Epithelial cell of prostate (primary cell): Measurements from ENCODE around the gene CCNB1.
A peak's percentile ranks its signal among the peaks of the same experiment; 100 is the strongest.
"Not testable (repeated sequence)": the region's sequence is repeated elsewhere in the genome, so short reads cannot be mapped to it uniquely, and the experiment has no call there.

Experiments
- DNase-seq: peaks from one replicate; pipeline ENCODE4 v3.0.0-alpha.2; 2011; ENCODE audit warnings: low read depth, low spot score
- H3K27ac ChIP-seq: fragments of 450-650 bp; 2 replicates; pipeline ENCODE4 v1.5.1; 2017; ENCODE audit warnings: mild to moderate bottlenecking

Gene CCNB1

DNA sequence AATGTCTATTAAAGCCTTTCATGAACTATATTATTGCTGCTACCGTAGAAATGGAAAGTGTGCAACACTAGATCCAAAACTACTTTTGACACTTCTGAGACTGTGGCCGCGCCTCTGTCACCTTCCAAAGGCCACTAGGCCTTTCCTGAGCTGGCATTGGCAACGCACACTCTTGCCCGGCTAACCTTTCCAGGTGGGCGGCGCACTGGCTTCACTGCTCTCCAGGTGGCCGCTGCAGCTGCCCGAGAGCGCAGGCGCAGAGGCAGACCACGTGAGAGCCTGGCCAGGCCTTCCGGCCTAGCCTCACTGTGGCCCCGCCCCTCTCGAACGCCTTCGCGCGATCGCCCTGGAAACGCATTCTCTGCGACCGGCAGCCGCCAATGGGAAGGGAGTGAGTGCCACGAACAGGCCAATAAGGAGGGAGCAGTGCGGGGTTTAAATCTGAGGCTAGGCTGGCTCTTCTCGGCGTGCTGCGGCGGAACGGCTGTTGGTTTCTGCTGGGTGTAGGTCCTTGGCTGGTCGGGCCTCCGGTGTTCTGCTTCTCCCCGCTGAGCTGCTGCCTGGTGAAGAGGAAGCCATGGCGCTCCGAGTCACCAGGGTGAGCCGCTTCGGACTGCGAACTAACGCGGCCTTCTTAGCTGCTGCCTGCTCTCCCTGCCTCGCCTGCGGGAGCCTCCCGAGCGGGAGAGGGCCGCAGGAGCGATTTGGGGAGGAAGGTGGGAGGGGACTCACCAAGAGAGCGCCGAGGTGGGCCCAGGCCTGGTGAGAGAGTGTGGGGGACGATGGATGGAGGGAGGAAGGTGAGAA is at the start of gene CCNB1:
Gene CCNB1, plus strand, starts transcription at position 465 of the 807 bp plus-strand sequence. Its CDS starts 113 bp downstream, at position 578.
- peak; percentile 83 for DNase-seq
- H3K27ac ChIP-seq: peak within 1 kb of the TSS; percentile 6

DNA sequence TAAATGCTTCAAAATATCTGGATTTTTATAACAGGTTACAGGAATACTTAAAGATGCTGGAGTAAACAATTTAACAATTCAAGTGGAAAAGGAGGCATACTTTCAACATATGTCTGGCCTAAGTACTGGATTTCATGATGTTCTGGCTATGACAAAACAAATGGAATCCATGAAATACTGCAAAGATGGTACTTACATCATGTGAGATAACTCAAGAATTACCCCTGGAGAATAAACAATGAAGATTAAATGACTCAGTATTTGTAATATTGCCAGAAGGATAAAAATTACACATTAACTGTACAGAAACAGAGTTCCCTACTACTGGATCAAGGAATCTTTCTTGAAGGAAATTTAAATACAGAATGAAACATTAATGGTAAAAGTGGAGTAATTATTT is 37.5 kb upstream of the CCNB1 start:
- DNase-seq: no peak

DNA sequence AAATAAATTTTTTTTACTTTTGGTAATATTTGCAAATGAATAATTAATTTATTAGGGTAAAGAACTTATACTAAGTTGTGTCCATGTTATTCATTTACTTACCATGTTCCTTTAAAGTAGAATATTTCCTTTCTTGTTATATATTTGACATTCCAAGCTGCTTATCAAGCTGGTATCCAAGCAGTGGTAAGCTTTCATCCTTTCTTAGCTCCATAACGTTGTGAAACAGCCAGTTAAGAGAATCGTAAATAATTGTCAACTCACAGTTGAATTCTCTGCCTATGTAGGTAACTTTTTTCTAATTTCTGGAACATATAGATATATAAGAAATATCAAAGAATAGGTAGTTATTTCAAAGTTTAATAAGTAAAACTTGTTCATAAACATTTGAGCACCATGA is 36.7 kb upstream of the CCNB1 start:
- no peak overlapping the region for H3K27ac ChIP-seq
- no peak for DNase-seq

More for the DNA sequence above, 37.5 kb upstream of the CCNB1 start:
- H3K27ac ChIP-seq: no peak overlapping the region

GRCh38 chr5:69131304-69131703 is 35.6 kb upstream of the CCNB1 start:
- no peak overlapping the region for H3K27ac ChIP-seq
- DNase-seq: no peak

DNA sequence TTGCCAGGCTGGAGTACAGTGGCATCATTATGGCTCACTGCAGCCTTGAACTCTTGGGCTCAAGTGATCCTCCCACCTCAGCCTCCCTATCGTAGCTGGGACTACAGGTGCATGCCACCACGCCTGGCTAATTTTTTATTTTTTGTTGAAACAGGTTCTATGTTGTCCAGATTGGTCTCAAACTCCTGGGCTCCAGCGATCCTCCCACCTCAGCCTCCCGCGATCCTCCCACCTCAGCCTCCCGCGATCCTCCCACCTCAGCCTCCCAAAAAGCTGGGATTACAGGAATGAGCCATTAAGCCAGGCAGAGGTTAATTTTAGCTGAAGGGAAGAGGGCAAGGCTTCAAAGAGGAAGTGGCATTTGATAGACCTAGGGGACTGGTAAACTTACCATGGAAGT is 32.8 kb upstream of the CCNB1 start:
- DNase-seq: no peak
- H3K27ac ChIP-seq: no peak overlapping the region

DNA sequence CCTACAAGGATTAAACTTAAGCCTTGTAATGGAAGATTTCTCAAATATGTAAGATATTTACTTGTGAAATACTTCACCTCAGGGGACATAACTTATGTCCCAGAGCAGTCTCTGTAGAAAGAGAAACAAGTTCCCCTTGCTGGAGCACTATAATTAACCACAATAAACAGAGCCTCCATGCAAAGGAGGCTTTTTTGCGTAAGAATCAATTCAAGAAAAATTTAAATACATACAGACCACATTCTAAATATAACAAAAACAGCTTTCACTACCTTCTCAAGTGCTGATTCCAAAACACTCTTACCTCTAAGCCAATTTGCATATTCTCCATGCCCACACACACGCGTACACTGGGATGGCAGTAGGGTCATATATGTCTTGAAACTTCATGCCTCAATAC is 30.7 kb upstream of the CCNB1 start:
- no peak overlapping the region for H3K27ac ChIP-seq
- DNase-seq: no peak

GRCh38 chr5:69137208-69137607 is 29.7 kb upstream of the CCNB1 start:
- DNase-seq, H3K27ac ChIP-seq: not testable (repeated sequence)

DNA sequence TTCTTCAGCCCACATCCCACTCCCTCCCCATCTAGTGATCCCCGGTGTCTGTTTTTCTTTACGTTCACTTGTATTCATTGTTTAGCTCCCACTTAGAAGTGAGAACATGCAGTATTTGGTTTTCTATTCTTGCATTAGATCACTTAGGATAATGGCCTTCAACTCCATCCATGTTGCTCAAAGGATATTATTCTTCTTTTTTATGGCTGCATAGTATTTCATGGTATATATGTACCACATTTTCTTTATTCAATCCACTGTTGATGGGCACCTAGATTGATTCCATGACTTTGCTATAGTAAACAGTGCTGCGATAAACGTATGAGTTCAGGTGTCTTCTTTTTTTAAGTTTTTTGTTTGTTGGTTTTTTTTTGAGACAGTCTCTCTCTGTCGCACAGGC is 29.1 kb upstream of the CCNB1 start:
- DNase-seq: no peak

DNA sequence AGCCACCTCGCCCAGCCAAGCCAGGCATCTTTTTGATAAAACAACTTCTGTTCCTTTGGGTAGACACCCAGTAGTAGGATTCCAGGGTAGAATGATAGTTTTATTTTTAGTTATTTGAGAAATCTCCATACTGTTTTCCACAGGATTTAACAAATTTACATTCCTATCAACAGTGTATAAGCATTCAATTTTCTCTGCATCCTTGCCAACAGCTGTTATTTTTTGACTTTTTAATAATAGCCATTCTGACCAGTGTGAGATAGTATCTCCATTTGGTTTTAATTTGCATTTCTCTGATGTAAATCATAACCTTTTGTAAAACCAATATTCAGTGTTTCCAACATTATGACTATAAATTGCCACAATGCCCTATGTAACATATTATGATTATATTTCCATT is 28.2 kb upstream of the CCNB1 start:
- no peak for DNase-seq
- no peak overlapping the region for H3K27ac ChIP-seq

More for the DNA sequence above, 29.1 kb upstream of the CCNB1 start:
- H3K27ac ChIP-seq: no peak overlapping the region

GRCh38 chr5:69140239-69140638 is 26.7 kb upstream of the CCNB1 start:
- not testable (repeated sequence) for H3K27ac ChIP-seq, DNase-seq

GRCh38 chr5:69140827-69141226 is 26.1 kb upstream of the CCNB1 start:
- no peak for DNase-seq
- H3K27ac ChIP-seq: no peak overlapping the region

DNA sequence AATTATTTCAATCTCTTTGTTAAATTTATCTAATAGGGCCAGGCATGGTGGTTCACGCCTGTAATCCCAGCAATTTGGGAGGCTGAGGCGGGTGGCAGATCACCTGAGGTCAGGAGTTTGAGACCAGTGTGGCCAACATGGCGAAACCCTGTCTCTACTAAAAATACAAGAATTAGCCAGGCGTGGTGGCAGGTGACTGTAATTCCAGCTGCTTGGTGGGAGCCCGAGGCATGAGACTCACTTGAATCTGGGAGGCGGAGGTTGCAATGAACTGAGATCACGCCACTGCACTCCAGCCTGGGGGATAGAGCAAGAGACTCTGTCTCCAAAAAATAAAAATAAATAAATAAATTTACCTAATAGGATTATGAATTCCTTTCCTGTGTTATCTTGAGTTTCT is 18.4 kb upstream of the CCNB1 start:
- not testable (repeated sequence) for DNase-seq, H3K27ac ChIP-seq

GRCh38 chr5:69148981-69149675 is 17.8 kb upstream of the CCNB1 start:
- no peak overlapping the region for H3K27ac ChIP-seq
- DNase-seq: no peak

- no peak for DNase-seq
- no peak overlapping the region for H3K27ac ChIP-seq
Measured at GRCh38 chr5:69149676-69150010, 17.3 kb upstream of the CCNB1 start.

GRCh38 chr5:69152731-69153130 is 14.2 kb upstream of the CCNB1 start:
- no peak overlapping the region for H3K27ac ChIP-seq
- DNase-seq: no peak

DNA sequence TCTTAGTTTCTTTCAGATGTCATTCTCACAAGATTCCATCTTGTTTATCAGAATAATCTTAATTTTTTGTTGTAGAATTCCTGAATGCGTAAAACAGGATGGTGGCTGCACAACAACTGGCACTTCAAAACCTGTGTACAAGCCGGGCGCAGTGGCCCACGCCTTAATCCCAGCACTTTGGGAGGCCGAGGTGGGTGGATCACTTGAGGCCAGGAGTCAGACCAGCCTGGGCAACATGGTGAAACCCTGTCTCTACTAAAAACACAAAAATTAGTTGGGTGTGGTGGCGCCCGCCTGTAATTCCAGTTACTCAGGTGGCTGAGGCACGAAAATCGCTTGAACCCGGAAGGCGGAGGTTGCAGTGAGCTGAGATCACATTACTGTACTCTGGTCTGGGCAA is 10.5 kb upstream of the CCNB1 start:
- H3K27ac ChIP-seq: no peak overlapping the region
- DNase-seq: no peak

GRCh38 chr5:69158039-69158438 is 8.9 kb upstream of the CCNB1 start:
- no peak overlapping the region for H3K27ac ChIP-seq
- no peak for DNase-seq

DNA sequence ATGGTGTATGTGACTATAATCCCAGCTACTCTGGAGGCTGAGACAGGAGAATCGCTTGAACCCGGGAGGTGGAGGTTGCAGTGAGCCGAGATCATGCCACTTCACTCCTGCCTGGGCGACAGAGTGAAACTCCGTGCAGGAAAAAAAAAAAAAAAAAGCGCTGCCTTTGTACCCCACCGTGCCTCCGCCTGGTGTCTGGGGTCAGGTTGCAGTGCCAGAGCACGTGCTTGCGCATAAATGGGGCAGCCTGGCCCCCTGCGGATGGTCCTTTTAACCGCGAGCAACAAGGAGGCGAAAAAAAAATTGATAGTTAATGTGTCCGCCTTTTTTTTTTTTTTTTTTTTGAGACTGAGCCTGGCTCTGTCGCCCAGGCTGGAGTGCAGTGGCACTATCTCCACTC is 6.3 kb upstream of the CCNB1 start:
- DNase-seq: no peak
- H3K27ac ChIP-seq: no peak overlapping the region

- no peak for DNase-seq
- peak overlapping the region; percentile 6 for H3K27ac ChIP-seq
Measured at GRCh38 chr5:69167493-69167855, 524 bp downstream of the CCNB1 start.

- DNase-seq: no peak
- H3K27ac ChIP-seq: peak overlapping the region; percentile 6
Measured at GRCh38 chr5:69167929-69168328, 979 bp downstream of the CCNB1 start.

- no peak overlapping the region for H3K27ac ChIP-seq
- no peak for DNase-seq
Measured at GRCh38 chr5:69170495-69170894, 3.5 kb downstream of the CCNB1 start.

GRCh38 chr5:69170969-69171368 is 4.0 kb downstream of the CCNB1 start:
- no peak for DNase-seq

More at GRCh38 chr5:69170969-69171368, 4.0 kb downstream of the CCNB1 start:
- H3K27ac ChIP-seq: no peak overlapping the region
